IPS DF 19.7 (cell line): ENCODE measurements around the gene ZNF202.
"Not testable (repeated sequence)": the region's sequence is repeated elsewhere in the genome, so short reads cannot be mapped to it uniquely, and the experiment has no call there.

Source experiments
- DNase-seq: peaks from one replicate; pipeline ENCODE4 v3.0.0-alpha.2; 2013; ENCODE audit warnings: low read depth, low spot score

Gene ZNF202

GRCh38 chr11:123741159-123742030, at the start of gene ZNF202:
ZNF202 (minus strand) TSS chr11:123741660; CDS start chr11:123730888, 10,772 bp downstream.
- no peak for DNase-seq

GRCh38 chr11:123783536-123783935, 42.1 kb upstream of the ZNF202 start:
- no peak for DNase-seq

GRCh38 chr11:123778511-123778910, 37.1 kb upstream of the ZNF202 start:
- no peak for DNase-seq

GRCh38 chr11:123775715-123776549, 34.5 kb upstream of the ZNF202 start:
- no peak for DNase-seq

- peak; percentile 95 for DNase-seq
Observed at GRCh38 chr11:123775289-123775688, 33.8 kb upstream of the ZNF202 start.

- no peak for DNase-seq
Observed at GRCh38 chr11:123773959-123774358, 32.5 kb upstream of the ZNF202 start.

GRCh38 chr11:123773026-123773425, 31.6 kb upstream of the ZNF202 start:
- no peak for DNase-seq

GRCh38 chr11:123771664-123772063, 30.2 kb upstream of the ZNF202 start:
- DNase-seq, result no peak

GRCh38 chr11:123770712-123771111, 29.3 kb upstream of the ZNF202 start:
- DNase-seq, result no peak

GRCh38 chr11:123765601-123766000, 24.1 kb upstream of the ZNF202 start:
- no peak for DNase-seq

- no peak for DNase-seq
Observed at GRCh38 chr11:123762422-123762821, 21.0 kb upstream of the ZNF202 start.

GRCh38 chr11:123760894-123761293, 19.4 kb upstream of the ZNF202 start:
- DNase-seq, result no peak

GRCh38 chr11:123757976-123758375, 16.5 kb upstream of the ZNF202 start:
- DNase-seq, result no peak

GRCh38 chr11:123755813-123756212, 14.4 kb upstream of the ZNF202 start:
- no peak for DNase-seq

GRCh38 chr11:123755344-123755743, 13.9 kb upstream of the ZNF202 start:
- DNase-seq, result no peak

- DNase-seq, result no peak
Observed at GRCh38 chr11:123754101-123754568, 12.7 kb upstream of the ZNF202 start, which contains the start of gene OR6X1. OR6X1 (minus strand) TSS chr11:123754518; CDS start chr11:123754518, 0 bp downstream.

- DNase-seq, result no peak
Observed at GRCh38 chr11:123753110-123753509, 11.7 kb upstream of the ZNF202 start.

GRCh38 chr11:123751781-123752180, 10.3 kb upstream of the ZNF202 start:
- no peak for DNase-seq

- not testable (repeated sequence) for DNase-seq
Observed at GRCh38 chr11:123748349-123748748, 6.9 kb upstream of the ZNF202 start.

GRCh38 chr11:123745764-123746451, 4.4 kb upstream of the ZNF202 start:
- no peak for DNase-seq

GRCh38 chr11:123742724-123743120, 1.3 kb upstream of the ZNF202 start:
- DNase-seq, result no peak
